H54 (cell line): ENCODE data around the gene PSG1.
A peak's percentile ranks its signal among the peaks of the same experiment; 100 is the strongest.
"Not testable (repeated sequence)": the region's sequence is repeated elsewhere in the genome, so short reads cannot be mapped to it uniquely, and the experiment has no call there.

Experiments
- DNase-seq: peaks from one replicate; pipeline ENCODE4 v3.0.0; 2011; ENCODE audit warnings: low spot score, mixed read lengths; ENCODE audit not compliant: insufficient read length
- FAIRE-seq: peaks from 3 replicates; lab custom pipeline; 2011; peaks lifted over from hg19 to GRCh38; lab: Jason Lieb, UNC
- POLR2A ChIP-seq: IDR thresholded peaks from 2 replicates; pipeline ENCODE4 v1.6.1; 2011; ENCODE audit warnings: low read depth, mild to moderate bottlenecking, low read length

The PSG1 gene

DNA sequence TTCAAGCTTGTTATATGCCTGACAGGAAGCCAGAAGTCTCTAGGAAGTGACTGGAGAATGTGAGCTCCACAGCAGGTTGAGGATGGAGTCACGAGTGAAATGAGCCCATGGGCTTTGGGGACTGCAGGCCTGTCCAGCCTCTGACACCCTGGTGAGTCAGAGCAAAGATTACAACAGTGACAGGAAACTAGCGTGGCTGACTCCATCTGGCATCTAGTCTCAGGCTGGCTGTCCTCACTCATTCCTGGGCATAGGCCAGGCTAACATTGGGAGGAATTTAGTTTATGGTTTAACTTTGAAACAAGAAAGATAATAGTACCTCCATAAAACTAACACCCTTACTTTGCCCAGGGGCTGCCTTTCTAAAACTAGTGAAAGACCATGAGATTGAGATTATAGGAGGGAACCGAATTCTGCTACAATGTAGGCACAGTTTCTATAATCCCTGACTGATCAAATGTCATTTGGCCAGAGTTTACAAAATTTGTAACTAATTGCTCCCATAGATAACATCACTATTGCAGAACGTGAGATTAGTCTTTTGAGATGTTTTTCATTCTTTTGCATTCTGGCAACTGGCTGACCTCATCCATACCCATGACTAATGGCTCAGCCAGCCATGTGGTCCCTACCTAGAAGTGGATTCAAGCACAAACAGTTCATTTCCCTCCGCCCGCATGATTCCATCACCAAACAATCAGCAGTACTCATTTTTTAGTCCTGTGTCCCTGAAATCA lies 28.4 kb downstream of the PSG1 start:
- DNase-seq (peak; percentile 38), FAIRE-seq (peak; percentile 79)
- no peak for TF ChIP-seq POLR2A

DNA sequence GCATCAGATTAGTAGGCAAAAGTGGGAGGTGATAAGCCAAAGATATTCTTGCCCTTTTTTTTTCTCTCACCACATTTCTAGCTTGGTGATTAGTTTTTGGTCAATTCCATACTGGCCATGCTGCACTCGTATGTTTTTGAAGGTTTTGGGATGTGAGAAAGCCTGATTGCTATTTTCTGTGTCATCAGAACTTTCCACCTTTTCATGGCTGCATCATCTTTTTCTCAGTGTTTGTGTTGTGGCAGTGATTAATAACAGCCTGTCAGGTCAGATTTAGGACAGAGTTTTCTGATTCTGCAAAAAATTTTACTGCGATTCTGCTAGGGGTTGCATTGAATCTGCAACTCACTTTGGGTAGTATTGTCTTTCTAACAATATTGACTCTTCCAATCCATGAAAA lies 32.9 kb downstream of the PSG1 start:
- no peak for DNase-seq
- no peak for TF ChIP-seq POLR2A
- no peak for FAIRE-seq

DNA sequence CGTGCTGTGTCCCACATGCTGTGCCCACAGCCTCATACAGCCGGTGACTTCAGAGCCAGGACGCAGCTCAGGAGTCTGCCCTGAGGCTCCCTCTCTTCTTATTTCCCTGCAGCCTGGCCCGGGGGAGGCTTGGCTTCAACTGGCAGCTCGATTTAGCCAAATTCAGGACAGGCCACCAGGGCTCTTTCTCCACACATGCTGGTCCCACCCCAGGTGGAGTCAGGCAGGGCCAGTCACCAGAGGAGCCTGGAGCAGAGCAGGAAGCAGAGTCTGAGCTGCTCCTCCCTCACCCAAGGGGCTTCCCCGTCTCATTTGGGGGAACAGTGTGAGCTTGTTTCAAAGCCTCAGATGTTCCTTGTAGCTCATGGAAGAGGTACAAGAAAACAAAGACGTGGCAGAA lies 35.9 kb downstream of the PSG1 start:
- not testable (repeated sequence) for DNase-seq, FAIRE-seq

DNA sequence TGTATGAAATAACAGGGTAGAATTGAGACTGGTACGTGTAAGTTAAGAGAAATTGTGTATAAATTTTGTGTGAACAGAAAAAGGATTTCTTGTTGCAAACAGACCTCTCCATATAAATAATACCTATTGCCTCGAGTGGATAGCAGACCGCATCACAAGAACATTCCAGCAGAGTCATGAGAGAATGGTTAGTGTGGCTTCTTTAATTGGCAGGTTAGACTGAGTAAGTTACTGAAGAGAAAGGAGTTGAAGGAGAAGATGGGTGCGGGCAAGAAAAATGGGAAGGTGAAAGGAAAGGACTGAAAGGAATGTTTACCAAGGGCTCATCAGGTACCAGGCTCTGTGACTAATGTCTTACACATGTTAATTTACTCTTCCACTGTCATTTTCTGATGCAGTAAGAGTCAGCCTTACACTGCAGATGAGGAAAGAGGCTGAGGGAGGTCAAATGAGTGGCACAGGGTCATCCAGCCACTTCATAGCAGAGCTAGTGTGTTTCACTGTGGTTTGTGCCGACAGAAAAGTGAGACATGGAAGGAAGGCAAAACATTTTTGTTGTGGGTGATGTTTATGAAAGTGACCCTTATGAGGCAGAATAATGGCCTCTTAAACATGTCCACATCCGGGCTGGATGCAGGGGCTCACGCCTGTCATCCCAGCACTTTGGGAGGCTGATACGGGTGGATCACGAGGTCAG lies 46.6 kb downstream of the PSG1 start:
- FAIRE-seq: peak; percentile 88
- not testable (repeated sequence) for DNase-seq

DNA sequence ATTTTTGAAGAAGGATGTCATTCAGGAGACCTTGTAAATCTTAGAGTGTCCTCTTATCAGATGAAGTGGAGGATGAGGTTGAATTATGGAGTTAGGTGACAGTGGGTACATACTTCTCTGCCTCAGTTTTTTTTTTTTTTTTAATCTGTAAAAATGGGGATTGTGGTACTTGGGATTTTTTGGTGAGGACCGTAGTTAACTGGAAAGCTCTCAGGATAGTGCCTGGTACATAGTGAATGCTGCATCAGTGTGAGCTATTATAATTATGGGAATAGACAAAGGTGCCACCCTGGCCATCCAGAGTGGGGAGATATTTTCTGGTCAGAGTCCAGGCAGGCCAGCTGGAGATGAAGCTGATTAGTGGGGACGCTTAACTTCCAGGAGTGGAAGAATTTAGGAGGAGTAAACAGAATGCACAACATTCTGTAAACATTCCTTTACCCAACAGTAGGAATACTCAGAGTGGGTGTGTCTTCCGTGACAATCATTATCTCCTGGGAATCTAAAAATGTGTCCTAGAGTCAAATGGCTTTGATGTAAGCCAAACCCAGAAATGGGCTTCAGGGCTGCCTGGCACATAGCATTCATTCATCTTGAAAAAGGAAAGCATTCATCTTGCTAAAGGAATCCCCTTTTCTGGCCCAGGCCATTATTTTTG lies 47.4 kb downstream of the PSG1 start:
- DNase-seq, FAIRE-seq: not testable (repeated sequence)

DNA sequence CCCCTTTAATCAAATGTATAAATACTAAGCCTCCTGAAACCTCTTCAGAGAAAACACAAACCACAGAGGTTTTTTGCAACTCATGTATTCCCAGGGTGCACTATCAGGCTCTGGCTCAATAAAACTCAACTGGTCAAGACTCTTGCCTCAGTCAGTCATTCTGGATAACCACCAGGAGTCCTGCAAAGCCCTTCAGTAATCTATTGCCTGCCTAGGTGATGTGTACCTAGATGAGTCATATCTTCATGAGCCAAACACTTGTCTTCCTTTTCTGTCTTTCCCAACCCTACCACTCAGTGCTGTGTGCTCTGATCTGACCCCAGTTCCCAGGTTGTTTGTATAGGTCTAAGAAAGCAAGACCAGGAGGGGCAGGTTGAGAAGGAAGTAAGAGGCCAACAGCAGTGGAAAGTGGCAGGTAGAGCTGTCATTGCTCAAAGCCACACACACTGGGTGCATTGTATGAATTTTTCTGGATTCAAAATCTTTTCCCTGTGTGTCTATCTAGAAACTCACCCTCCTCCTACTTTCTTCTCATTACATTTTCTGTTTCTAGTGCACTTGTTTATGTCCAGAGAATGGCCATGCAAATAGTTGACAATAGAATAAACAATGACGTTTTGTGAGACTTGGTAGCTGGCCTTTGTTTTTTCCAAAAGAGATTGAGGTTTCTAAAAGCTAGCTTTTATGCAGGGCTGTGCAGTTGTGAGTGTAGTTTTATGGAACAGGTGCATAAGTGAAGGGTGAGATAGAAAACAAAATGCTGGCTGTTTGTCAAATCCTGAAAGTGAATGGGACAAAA lies 48.1 kb downstream of the PSG1 start:
- FAIRE-seq (no peak), DNase-seq (no peak)
- no peak for TF ChIP-seq POLR2A

DNA sequence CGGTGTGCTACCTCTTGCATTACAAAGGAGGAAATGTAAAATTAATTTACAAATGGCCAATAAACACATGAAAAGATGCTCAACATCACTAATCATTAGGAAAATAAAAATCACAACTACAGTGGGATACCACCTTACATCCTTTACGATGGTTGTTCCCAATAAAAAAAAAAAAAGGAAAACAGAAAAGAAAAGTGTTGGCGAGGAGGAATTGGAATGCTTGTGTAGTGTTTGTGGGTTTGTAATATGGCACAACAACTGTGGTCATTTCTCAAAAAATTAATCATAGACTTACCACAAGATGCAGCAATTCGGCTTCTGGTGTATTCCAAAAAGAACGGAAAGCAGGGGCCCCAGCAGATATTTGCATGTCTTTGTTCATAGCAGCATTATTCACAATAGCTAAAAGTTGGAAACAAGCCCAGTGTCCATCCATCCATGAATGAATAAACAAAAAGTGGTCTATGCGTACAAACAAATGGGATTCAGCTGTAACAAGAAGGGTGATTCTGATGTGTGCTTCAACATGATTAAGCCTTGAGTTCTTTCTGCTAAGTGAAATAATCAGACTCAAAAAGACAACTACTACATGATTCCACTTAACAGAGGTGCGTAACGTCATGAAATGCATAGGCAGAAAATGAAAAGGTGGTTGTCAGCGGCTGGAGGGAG lies 58.1 kb downstream of the PSG1 start:
- DNase-seq, FAIRE-seq: not testable (repeated sequence)

DNA sequence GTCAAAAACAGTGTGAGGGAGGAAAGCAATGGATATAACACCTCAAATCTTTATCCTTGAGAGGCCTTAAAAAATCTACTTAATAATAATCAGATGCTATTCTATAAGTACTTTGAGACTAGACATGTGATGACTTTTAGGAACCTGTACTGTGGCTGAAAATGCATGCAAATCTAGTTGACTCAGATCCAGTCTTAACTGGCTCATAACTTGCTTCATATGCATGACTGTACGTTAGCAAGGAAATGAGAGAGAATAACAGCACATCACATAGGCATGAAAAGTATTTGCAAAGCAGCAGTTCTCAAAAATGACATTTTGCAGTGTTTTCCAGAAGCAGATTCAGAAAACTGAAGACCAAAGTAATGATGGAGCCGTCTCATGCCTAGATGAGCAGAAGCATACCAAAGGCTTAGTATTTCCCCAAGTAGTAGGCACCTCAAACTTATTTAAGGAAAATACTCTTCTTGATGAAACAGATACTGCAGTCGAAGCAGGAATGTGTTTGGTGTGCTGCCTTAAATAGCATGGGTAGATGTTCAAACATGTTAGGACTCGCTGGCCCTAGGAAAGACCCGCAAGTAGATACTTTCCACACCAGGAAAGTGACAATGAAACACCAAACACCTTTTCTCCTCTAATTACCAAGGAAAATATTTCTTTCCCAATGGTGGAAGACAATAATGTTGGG lies 59.4 kb downstream of the PSG1 start:
- DNase-seq: peak; percentile 19
- not testable (repeated sequence) for FAIRE-seq

DNA sequence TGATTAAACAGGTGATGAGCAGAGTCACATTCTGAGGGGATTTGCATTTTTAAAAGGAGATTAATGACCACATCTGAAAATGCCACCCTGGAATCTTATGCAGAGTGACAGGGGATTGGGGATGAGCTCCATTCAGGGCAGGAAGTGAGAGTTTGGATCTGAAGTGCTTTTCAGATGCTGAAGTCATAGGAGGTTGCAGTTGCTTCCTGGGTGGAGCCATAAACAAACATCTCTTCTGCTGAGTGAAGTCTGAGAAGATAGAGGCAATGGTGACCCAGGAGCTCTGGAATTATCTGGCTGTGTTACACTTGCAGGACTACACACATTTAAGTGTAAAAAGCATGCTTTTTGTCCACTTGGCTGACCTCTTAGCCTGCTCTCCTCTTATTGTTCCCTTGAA lies 62.6 kb downstream of the PSG1 start:
- no peak for TF ChIP-seq POLR2A
- FAIRE-seq (no peak), DNase-seq (no peak)
